AG10803 (cell line): Measurements from ENCODE around the gene DENND1A.
"Not testable (repeated sequence)": the region's sequence is repeated elsewhere in the genome, so short reads cannot be mapped to it uniquely, and the experiment has no call there.

Source experiments
- DNase-seq: peaks from one replicate; pipeline ENCODE4 v3.0.0; 2010; ENCODE audit warnings: low read depth
- H3K4me3 ChIP-seq: 2 replicates; pipeline ENCODE4 v1.5.1; 2011; ENCODE audit warnings: mild to moderate bottlenecking, low read length, control low read depth
- CTCF ChIP-seq: conservative IDR thresholded peaks from 2 replicates; pipeline ENCODE4 v1.5.1; 2011; ENCODE audit warnings: mild to moderate bottlenecking, low read length, control low read depth, inconsistent platforms

Gene DENND1A

GRCh38 chr9:123816817-123817472, 113.0 kb downstream of the DENND1A start:
- no peak for TF ChIP-seq CTCF
- H3K4me3 ChIP-seq = no peak overlapping the region
- DNase-seq = no peak

- not testable (repeated sequence) for DNase-seq, H3K4me3 ChIP-seq
Measured at GRCh38 chr9:123815856-123816255, 114.1 kb downstream of the DENND1A start.

GRCh38 chr9:123814496-123814895, 115.4 kb downstream of the DENND1A start:
- H3K4me3 ChIP-seq = no peak overlapping the region
- no peak for TF ChIP-seq CTCF
- DNase-seq = no peak

- TF ChIP-seq CTCF = no peak
- no peak for DNase-seq
- H3K4me3 ChIP-seq = no peak overlapping the region
Measured at GRCh38 chr9:123812984-123813383, 116.9 kb downstream of the DENND1A start.

- DNase-seq = no peak
- no peak for TF ChIP-seq CTCF
- H3K4me3 ChIP-seq = no peak overlapping the region
Measured at GRCh38 chr9:123807251-123807650, 122.7 kb downstream of the DENND1A start.

GRCh38 chr9:123806829-123807228, 123.1 kb downstream of the DENND1A start:
- TF ChIP-seq CTCF = no peak

GRCh38 chr9:123798195-123798594, 131.7 kb downstream of the DENND1A start:
- no peak for DNase-seq
- TF ChIP-seq CTCF = no peak
- no peak overlapping the region for H3K4me3 ChIP-seq

More at GRCh38 chr9:123806829-123807228, 123.1 kb downstream of the DENND1A start:
- no peak overlapping the region for H3K4me3 ChIP-seq
- DNase-seq = no peak
